ENCODE results near the gene PPP6R3.
A peak's percentile ranks its signal among the peaks of the same experiment; 100 is the strongest.

PPP6R3 gene

GRCh38 chr11:68495220-68495729 is 34.7 kb downstream of the PPP6R3 start:
- DNase-seq (ENCODE audit: low spot score), result no peak

GRCh38 chr11:68495872-68496271 is 35.3 kb downstream of the PPP6R3 start:
- no peak for DNase-seq (ENCODE audit: low spot score)

GRCh38 chr11:68497761-68498160 is 37.2 kb downstream of the PPP6R3 start:
- no peak for DNase-seq (ENCODE audit: low spot score)

GRCh38 chr11:68498321-68498720 is 37.8 kb downstream of the PPP6R3 start:
- DNase-seq (ENCODE audit: low spot score), result no peak

- no peak for DNase-seq (ENCODE audit: low spot score)
These were observed 38.6 kb downstream of the PPP6R3 start for GRCh38 chr11:68498903-68499883.

- no peak for DNase-seq (ENCODE audit: low spot score)
These were observed 39.7 kb downstream of the PPP6R3 start for GRCh38 chr11:68500206-68500605.

GRCh38 chr11:68501813-68502212 is 41.3 kb downstream of the PPP6R3 start:
- DNase-seq (ENCODE audit: low spot score), result no peak

GRCh38 chr11:68503251-68503687 is 42.7 kb downstream of the PPP6R3 start:
- DNase-seq (ENCODE audit: low spot score), result no peak

- DNase-seq (ENCODE audit: low spot score), result no peak
These were observed 43.2 kb downstream of the PPP6R3 start for GRCh38 chr11:68503792-68504191.

GRCh38 chr11:68504432-68505066 is 44.0 kb downstream of the PPP6R3 start:
- DNase-seq (ENCODE audit: low spot score), result no peak

GRCh38 chr11:68505596-68505995 is 45.0 kb downstream of the PPP6R3 start:
- peak; percentile 22 for DNase-seq (ENCODE audit: low spot score)

- DNase-seq (ENCODE audit: low spot score), result no peak
These were observed 46.4 kb downstream of the PPP6R3 start for GRCh38 chr11:68506908-68507307.

GRCh38 chr11:68508425-68508824 is 47.9 kb downstream of the PPP6R3 start:
- no peak for DNase-seq (ENCODE audit: low spot score)

GRCh38 chr11:68509066-68509465 is 48.5 kb downstream of the PPP6R3 start:
- peak; percentile 53 for DNase-seq (ENCODE audit: low spot score)

- DNase-seq (ENCODE audit: low spot score), result no peak
These were observed 53.5 kb downstream of the PPP6R3 start for GRCh38 chr11:68513930-68514487.

GRCh38 chr11:68517121-68517741 is 56.7 kb downstream of the PPP6R3 start:
- no peak for DNase-seq (ENCODE audit: low spot score)

- no peak for DNase-seq (ENCODE audit: low spot score)
These were observed 57.6 kb downstream of the PPP6R3 start for GRCh38 chr11:68518191-68518590.

- no peak for DNase-seq (ENCODE audit: low spot score)
These were observed 61.6 kb downstream of the PPP6R3 start for GRCh38 chr11:68521969-68522652.

- no peak for DNase-seq (ENCODE audit: low spot score)
These were observed 62.5 kb downstream of the PPP6R3 start for GRCh38 chr11:68523033-68523432.

- DNase-seq (ENCODE audit: low spot score), result no peak
These were observed 63.2 kb downstream of the PPP6R3 start for GRCh38 chr11:68523743-68524142.

- no peak for DNase-seq (ENCODE audit: low spot score)
These were observed 63.7 kb downstream of the PPP6R3 start for GRCh38 chr11:68524213-68524612.

- no peak for DNase-seq (ENCODE audit: low spot score)
These were observed 64.1 kb downstream of the PPP6R3 start for GRCh38 chr11:68524681-68525080.
